Transverse colon (tissue), 4 donors: ENCODE measurements around the gene SLC22A6.

ENCODE experiments used
- CTCF ChIP-seq, 5 experiments: fragments of 200-600 bp in 3 of 5; fragments of 450-650 bp in 2 of 5; sonication (generic) in 3 of 5; IDR thresholded peaks; 1 replicate in 2 of 5; 2 replicates in 3 of 5; pipeline ENCODE4 v1.5.1; 2016 to 2017; ENCODE audit warnings: antibody characterized with exemption in 5 of 5, inconsistent platforms in 3 of 5, mild to moderate bottlenecking in 2 of 5, moderate library complexity in 1 of 5
- POLR2A ChIP-seq: fragments of 450-650 bp; IDR thresholded peaks from one replicate; pipeline ENCODE4 v1.6.1; 2016; ENCODE audit warnings: antibody characterized with exemption, mild to moderate bottlenecking, moderate library complexity
- POLR2AphosphoS5 ChIP-seq, 3 donors: sonication (generic); formaldehyde crosslinking; IDR thresholded peaks; one replicate each; pipeline ENCODE4 v1.6.1; 2016; ENCODE audit warnings: antibody characterized with exemption in 3 of 3

- TF ChIP-seq CTCF (IDR thresholded peaks at IDR 0.05) (no peak), POLR2A (no peak), POLR2AphosphoS5 (IDR thresholded peaks at IDR 0.05) (no peak)
These were observed 3.5 kb upstream of the SLC22A6 start for GRCh38 chr11:62988276-62988675.
